HG02981 (cell line): ENCODE results near the gene CAPN14.

Source experiments
- ATAC-seq: cut with Tn5 transposase; IDR thresholded peaks from one replicate; pipeline ENCODE4 v1.9.1; 2021; ENCODE audit warnings: mild to moderate bottlenecking, moderate library complexity; ENCODE audit not compliant: unreplicated experiment

The CAPN14 gene

DNA sequence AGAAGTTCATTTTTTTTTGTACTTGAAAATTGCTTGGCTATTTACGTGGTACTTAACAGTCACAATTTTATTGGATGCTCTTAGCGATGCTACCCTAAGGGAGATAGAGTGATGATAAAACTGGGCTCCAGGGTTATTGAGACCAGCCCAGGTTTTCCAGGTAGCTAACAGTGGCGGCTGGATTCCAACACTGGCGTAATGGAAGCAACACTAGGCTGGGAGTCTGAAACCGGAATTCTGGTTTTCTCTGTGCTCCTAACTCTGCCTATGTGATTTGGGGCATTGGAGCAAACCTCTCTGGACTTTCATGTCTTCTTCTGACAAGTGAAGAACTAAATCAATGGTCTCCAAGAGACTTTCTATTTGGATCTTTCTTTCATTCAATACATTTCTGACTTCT lies 69.7 kb downstream of the CAPN14 start:
- ATAC-seq = no peak

- ATAC-seq = no peak
Observed at GRCh38 chr2:31142110-31142509, 75.2 kb downstream of the CAPN14 start.

- no peak for ATAC-seq
Observed at GRCh38 chr2:31141443-31142085, 75.8 kb downstream of the CAPN14 start.

DNA sequence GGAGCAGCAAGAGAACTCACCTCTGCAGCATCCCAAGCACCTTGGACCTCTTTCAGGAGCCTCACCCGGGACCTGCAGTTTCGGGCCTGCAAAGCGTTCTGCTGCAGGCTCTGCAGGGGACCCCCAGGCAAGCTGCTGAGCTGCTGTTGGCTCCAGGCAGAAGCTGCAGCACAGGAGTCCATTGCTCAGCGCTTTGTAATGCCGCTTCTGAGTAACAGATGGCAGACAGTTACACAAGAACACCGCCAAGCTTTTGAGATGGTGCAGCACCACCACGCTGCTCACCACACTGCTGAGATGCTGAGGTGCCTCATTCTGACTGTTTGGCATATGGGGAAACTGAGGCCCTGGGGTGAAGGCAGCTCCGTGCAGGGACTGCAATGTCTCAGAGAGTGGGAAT lies 77.2 kb downstream of the CAPN14 start:
- ATAC-seq = no peak

- no peak for ATAC-seq
Observed at GRCh38 chr2:31139671-31140070, 77.6 kb downstream of the CAPN14 start.

DNA sequence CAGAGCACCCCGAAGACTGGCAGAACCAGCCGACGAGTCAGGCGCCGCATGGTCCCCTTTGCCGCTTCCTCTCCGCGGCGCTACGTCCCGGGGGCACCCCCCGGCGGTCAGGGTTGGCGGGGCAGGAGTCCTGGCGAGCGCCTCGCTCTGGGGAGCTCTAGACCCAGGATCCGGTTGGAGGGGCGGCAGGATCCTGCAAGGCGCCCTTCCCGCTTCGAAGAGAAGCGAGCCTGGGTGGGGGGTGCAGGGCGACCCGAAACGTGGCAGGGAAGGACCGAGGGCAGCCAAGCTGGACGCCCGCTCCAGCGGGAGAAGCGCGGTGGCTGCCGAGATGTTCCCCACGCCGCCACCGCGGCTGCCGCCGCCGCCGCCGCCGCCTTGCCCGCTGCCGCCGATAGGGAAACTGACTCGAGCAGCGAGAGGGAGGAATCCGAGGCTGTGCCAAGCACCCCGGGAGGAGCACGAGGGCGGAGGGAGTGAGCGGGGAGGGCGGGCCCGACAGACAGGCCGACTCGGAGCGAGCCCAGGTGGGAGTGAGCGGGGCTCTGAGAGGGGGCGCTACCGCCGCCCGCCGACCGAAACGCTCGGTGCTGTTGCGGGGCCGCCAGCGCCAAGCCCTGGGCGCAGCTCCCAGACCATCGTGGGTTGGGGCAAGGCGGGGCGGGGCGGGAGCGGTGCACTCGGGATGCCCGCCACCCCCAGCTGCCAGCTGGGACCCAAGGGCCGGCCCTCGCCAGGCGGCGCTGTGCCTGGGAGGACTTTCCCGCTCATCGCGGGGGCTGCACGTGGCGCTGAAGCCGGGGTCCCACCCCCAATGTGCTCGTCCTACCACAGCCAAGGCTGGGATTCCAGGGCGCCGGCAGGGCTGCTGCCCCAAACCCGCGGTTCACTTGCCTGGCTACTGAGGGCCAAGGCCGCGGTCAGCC lies 79.0 kb downstream of the CAPN14 start, which contains the start of gene GALNT14:
GALNT14 (minus strand) TSS at position 404 of the 926 bp plus-strand sequence; CDS start at position 50, 354 bp downstream.
- ATAC-seq = peak; percentile 66

DNA sequence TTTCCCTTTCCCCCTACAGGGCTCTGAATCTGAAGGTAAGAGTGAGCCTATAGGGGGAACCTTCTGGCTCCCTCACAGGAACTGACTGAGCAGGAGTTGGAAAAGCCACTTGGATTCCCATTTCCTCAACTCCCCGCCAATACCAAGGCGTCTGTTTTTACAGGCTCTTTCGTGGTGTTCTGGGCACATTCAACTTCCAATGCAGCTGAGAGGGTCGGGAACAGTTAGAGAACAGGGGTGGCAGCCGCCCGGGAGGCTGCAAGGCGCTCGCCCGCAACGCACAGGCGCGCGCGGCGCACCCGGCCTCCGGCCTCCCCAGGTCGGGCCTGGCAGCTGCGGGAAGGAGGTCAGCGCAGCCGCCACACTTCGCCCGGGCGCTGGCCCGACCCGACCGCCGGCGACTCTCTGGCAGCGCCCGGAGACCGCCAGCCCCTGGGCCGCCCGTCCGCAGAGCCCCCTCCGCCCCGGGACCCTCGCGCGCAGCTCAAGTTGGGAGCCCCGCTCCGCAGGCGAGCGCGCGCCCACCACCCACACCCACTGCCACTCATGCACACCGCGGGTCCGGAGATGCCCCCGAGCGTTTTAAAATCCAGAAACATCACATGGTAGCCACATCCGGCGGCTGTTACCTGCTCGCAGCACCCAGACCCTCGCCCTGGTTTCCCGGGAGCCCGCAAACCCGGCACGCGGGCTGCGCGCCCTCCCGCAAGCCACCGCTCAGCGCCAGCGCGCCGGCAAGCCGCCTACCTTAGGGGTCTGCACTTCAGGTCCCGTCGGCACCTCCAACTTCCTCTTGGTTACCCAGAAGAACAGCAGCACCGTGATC lies 79.9 kb downstream of the CAPN14 start:
- ATAC-seq = peak; percentile 8

DNA sequence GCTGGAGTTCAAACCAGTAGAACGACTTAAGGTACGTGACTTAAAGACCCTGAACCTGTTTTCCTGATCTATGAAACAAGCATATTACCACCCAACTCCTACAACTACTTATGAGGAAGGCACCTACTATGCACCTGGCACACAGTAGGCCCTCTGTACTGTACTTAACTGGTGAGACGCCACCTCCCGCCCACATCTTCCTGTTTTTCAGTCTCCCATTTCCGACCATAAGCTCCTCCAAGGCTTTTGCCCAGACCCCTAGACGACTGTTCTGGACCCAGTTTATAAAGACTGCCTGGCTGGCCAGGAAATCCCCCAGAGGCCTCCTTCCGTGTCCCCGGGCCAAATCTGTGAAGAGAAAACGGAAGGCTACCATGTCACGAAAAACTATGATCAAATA lies 80.6 kb downstream of the CAPN14 start:
- no peak for ATAC-seq

GRCh38 chr2:31136000-31136399 lies 81.3 kb downstream of the CAPN14 start:
- ATAC-seq = no peak

DNA sequence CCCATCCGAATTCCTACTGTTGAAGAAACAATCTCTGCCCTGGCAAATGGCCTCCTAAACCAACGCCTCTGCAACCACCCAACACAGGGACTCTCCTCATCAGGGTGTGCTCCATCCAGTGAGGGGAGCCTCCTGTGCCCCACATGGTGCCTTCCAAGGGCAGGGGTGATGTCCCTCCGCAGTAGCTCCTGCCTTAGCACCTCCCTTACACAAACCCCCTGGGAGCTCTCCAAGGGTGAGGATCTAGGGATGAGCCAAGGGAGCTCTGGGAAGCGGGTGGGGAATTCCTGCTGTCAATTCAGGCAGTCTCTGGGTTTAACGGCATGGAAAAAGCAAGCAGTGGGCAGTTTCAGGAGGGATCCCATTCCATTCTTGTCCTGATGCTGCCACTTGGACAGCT lies 82.8 kb downstream of the CAPN14 start:
- ATAC-seq = no peak

- ATAC-seq = no peak
Observed at GRCh38 chr2:31132786-31133185, 84.5 kb downstream of the CAPN14 start.

- ATAC-seq = no peak
Observed at GRCh38 chr2:31131871-31132270, 85.4 kb downstream of the CAPN14 start.

DNA sequence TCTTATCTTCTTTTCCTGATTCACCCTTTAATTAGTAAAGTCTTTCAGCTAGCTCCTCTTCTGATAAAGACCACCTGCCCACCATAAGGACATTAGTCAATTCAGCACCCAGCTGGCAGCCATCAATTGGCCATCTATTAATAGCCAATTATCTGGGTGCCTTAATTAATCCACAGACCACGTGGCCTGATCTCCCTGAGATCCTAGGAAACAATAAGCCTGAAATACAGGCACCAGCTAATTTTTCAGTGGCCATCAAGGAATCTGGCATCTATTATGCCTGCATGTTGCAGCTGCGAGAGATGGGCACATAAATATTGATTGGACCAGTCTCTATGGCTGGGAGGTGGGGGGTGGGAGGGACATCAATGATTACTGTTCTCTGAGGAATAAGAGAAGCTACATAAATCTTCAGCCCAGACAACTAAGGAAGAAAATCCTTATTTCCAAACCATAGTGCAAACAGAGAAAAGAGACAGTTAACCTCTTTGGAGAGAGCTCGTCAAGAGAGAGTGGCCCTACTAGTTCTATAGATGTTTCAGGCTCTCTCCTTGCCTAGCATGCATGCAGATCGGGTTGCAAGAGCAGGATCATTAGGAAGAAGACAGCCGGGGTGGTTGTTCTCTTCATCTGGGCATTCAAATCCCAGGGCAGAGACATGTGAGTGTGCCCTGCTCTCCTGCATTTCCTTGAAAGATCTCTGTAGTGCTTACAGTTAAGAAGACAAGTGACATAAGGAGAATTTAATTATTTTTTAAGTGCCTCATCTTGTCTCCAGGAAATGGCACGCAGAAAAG lies 87.7 kb downstream of the CAPN14 start:
- no peak for ATAC-seq

DNA sequence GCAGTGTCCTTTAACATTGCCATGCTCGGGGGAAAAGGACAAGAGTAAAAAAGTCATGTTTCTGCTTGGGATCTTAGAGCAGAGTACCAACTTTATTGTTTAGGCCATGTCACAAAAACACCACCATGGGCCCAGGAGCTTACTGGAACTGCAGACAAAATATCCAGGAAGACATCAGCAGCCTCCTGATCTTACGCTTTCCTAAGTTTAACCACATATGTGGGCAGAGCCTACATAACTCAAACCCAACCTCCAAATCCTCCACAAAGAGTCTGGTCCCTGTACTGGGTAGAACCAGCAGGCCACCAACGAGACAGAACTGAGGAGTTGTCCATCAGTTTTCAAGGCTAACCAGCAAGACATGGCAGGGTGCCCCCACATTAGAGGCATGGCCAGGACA lies 89.4 kb downstream of the CAPN14 start:
- no peak for ATAC-seq

DNA sequence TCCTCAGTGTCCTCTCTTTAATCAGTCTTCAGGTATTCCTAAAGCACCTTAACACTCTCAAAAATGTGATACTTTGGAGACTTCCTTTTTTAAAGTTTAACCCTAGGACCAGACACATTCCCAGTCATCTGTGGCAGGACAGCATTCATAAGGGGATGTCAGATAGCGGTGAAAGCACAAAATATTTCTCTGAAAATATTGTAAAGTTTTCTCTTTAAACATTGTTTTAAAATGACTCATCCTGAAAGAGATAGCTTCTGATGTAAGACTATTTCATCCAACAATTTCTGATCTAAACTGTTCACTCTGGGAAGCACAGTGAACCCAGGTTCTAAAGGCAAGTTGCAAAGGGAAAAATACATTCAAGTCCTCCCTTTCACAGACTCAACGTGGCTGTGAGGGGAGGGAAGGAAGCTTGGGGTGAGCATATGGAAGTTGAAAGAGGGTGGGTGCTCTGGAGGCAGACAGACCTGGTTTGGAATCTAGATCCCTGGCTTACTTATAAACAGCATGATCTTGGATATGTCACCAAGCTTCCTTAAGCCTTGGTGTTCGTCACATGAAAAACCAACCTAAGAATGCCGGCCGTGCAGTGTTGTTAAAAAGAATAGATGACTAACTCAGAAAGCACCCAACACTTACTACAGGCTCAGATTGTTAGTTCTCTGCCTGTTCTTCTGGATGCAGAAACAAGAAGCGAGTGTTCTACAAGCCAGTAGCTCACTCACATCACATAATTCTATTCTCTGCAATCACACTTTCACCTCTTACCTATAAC lies 91.2 kb downstream of the CAPN14 start:
- no peak for ATAC-seq

DNA sequence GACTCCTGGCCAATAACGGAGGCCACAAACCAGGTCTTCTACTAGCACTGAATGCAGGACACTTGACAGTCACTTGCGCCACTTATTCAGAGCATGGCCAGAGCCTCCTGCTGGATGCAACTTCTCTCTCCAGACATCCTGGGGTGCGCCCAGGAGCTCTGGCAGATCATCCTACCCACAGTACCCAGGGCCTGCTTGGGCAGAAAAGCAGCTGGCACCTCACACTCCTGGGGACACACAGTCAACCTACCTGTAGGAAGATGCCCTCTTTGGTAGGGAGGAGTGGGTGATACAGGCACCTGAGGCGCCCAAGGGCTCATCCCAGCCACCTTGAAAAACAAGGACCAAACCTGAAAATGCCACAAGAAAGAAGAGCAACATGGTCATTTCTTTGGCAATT lies 92.4 kb downstream of the CAPN14 start:
- no peak for ATAC-seq
